H1 (cell line): ENCODE measurements around the gene TMEM63C. TPM values are rescaled to one million over a fixed set of nuclear protein-coding genes. Genes with fewer than 3 reads are reported as not detected.
A peak's percentile ranks its signal among the peaks of the same experiment; 100 is the strongest.

Experiments
- CTCF ChIA-PET: fragments of 300-600 bp; sonication (Branson Sonifier 250); formaldehyde crosslinking; loops from one replicate; lab custom pipeline; 2021; ENCODE audit not compliant: partially characterized antibody; lab: Charles Lee
- POLR2A ChIA-PET: fragments of 300-600 bp; sonication (Branson Sonifier 250); formaldehyde crosslinking; loops from one replicate; lab custom pipeline; 2021; ENCODE audit warnings: inconsistent platforms; ENCODE audit not compliant: partially characterized antibody; lab: Charles Lee
- DNase-seq, 2 experiments: peaks; one replicate each; pipeline versions ENCODE4 v3.0.0 to v3.0.0-alpha.2; 2010 to 2022; ENCODE audit warnings: low spot score in 2 of 2, low read depth in 1 of 2, mixed read lengths in 1 of 2
- FAIRE-seq: peaks from 2 replicates; lab custom pipeline; 2011; peaks lifted over from hg19 to GRCh38; lab: Jason Lieb, UNC
- H2AFZ ChIP-seq: 2 replicates; pipeline ENCODE4 v1.8.1; 2012; ENCODE audit warnings: low read length, inconsistent platforms
- H2AK5ac ChIP-seq: 2 replicates; pipeline ENCODE4 v1.6.1; 2013; ENCODE audit warnings: low read depth, low read length
- H2BK120ac ChIP-seq: replicated peaks from 2 replicates; pipeline ENCODE3; 2013; ENCODE audit warnings: low read depth, low read length, inconsistent platforms
- H2BK12ac ChIP-seq: 2 replicates; pipeline ENCODE4 v1.6.1; 2013; ENCODE audit warnings: low read depth, low read length
- H2BK15ac ChIP-seq: 2 replicates; pipeline ENCODE4 v1.6.1; 2013; ENCODE audit warnings: low read length
- H2BK20ac ChIP-seq: 2 replicates; pipeline ENCODE4 v1.6.1; 2013; ENCODE audit warnings: low read length
- H2BK5ac ChIP-seq: 2 replicates; pipeline ENCODE4 v1.6.1; 2013; ENCODE audit warnings: low read depth, low read length
- H3K14ac ChIP-seq: 2 replicates; pipeline ENCODE4 v1.6.1; 2013; ENCODE audit warnings: inconsistent platforms; ENCODE audit not compliant: insufficient read length
- H3K18ac ChIP-seq: 2 replicates; pipeline ENCODE4 v1.6.1; 2013; ENCODE audit warnings: low read length; ENCODE audit errors: extremely low read depth
- H3K23ac ChIP-seq: 2 replicates; pipeline ENCODE4 v1.6.1; 2013; ENCODE audit warnings: inconsistent platforms; ENCODE audit not compliant: insufficient read length
- H3K23me2 ChIP-seq: 2 replicates; pipeline ENCODE4 v1.6.1; 2013; ENCODE audit warnings: low read depth, low read length
- H3K27ac ChIP-seq: 2 replicates; pipeline ENCODE4 v1.6.1; 2011; ENCODE audit warnings: low read depth, low read length, inconsistent platforms
- H3K27me3 ChIP-seq, 4 experiments: replicated peaks in 1 of 4; 1 replicate in 1 of 4; 2 replicates in 3 of 4; pipeline versions ENCODE4 v1.6.1 to v1.8.1; 2011 to 2013; ENCODE audit warnings: low read length in 3 of 4, mild to moderate bottlenecking in 3 of 4, inconsistent platforms in 2 of 4, mixed read lengths in 2 of 4, moderate library complexity in 1 of 4; ENCODE audit not compliant: control insufficient read depth in 3 of 4, insufficient read depth in 3 of 4; ENCODE audit errors: extremely low read depth in 1 of 4
- H3K36me3 ChIP-seq, 4 experiments: 2 replicates each; pipeline versions ENCODE4 v1.6.1 to v1.8.1; 2011 to 2013; ENCODE audit warnings: mild to moderate bottlenecking in 4 of 4, low read length in 3 of 4, moderate library complexity in 2 of 4, control low read depth in 1 of 4, inconsistent platforms in 1 of 4; ENCODE audit not compliant: insufficient read depth in 4 of 4, control insufficient read depth in 2 of 4
- H3K4ac ChIP-seq: replicated peaks from 2 replicates; pipeline ENCODE3; 2013; ENCODE audit warnings: low read length, low read depth, mixed read lengths, inconsistent platforms; ENCODE audit not compliant: insufficient read length
- H3K4me1 ChIP-seq, 4 experiments: replicated peaks in 1 of 4; 1 replicate in 1 of 4; 2 replicates in 3 of 4; pipeline versions ENCODE4 v1.6.1 to v1.8.1; 2011 to 2013; ENCODE audit warnings: low read length in 3 of 4, inconsistent platforms in 2 of 4, mixed read lengths in 1 of 4; ENCODE audit not compliant: insufficient read depth in 4 of 4, control insufficient read depth in 3 of 4
- H3K4me2 ChIP-seq, 2 experiments: 2 replicates each; pipeline versions ENCODE4 v1.6.1 to v1.8.1; 2011 to 2013; ENCODE audit warnings: low read depth in 2 of 2, low read length in 2 of 2, control low read depth in 1 of 2, inconsistent platforms in 1 of 2, mild to moderate bottlenecking in 1 of 2; ENCODE audit not compliant: insufficient read depth in 1 of 2
- H3K4me3 ChIP-seq, 4 experiments: fragments of 200-600, 300-600 bp in 1 of 4; sonication (generic), shearing (Covaris generic), sonication (Bioruptor Twin) in 1 of 4; 2 replicates each; pipeline versions ENCODE4 v1.5.1 to v1.8.1; 2011 to 2016; ENCODE audit warnings: low read length in 4 of 4, low read depth in 3 of 4, control low read depth in 2 of 4, inconsistent platforms in 2 of 4, mild to moderate bottlenecking in 2 of 4, mixed read lengths in 1 of 4, moderate library complexity in 1 of 4; ENCODE audit not compliant: insufficient read depth in 2 of 4; ENCODE audit errors: extremely low read depth in 1 of 4
- H3K56ac ChIP-seq: replicated peaks from 2 replicates; pipeline ENCODE3; 2013; ENCODE audit warnings: low read depth, mild to moderate bottlenecking, mixed read lengths, low read length, inconsistent platforms; ENCODE audit not compliant: insufficient read length
- H3K79me1 ChIP-seq: 2 replicates; pipeline ENCODE4 v1.6.1; 2013; ENCODE audit warnings: low read depth, low read length, control low read depth
- H3K79me2 ChIP-seq, 2 experiments: 2 replicates each; pipeline versions ENCODE4 v1.6.1 to v1.8.1; 2012 to 2013; ENCODE audit warnings: low read length in 2 of 2, mild to moderate bottlenecking in 2 of 2, inconsistent platforms in 1 of 2; ENCODE audit not compliant: insufficient read depth in 2 of 2, control insufficient read depth in 1 of 2
- H3K9ac ChIP-seq, 4 experiments: replicated peaks in 1 of 4; 1 replicate in 1 of 4; 2 replicates in 3 of 4; pipeline versions ENCODE4 v1.6.1 to v1.8.1; 2011 to 2013; ENCODE audit warnings: low read depth in 3 of 4, low read length in 3 of 4, control low read depth in 2 of 4, mild to moderate bottlenecking in 2 of 4, moderate library complexity in 2 of 4, inconsistent platforms in 1 of 4; ENCODE audit errors: extremely low read depth in 1 of 4
- H3K9me3 ChIP-seq, 2 experiments: 2 replicates each; pipeline versions ENCODE4 v1.6.1 to v1.8.1; 2012 to 2013; ENCODE audit warnings: mild to moderate bottlenecking in 2 of 2, moderate library complexity in 2 of 2, control low read depth in 1 of 2, inconsistent platforms in 1 of 2, low read depth in 1 of 2, low read length in 1 of 2, mixed read lengths in 1 of 2; ENCODE audit not compliant: insufficient read depth in 2 of 2
- H4K20me1 ChIP-seq, 2 experiments: replicated peaks in 1 of 2; 2 replicates each; pipeline versions ENCODE3 to v1.8.1; 2011 to 2013; ENCODE audit warnings: inconsistent platforms in 2 of 2, low read length in 2 of 2, mild to moderate bottlenecking in 1 of 2; ENCODE audit not compliant: insufficient read depth in 2 of 2, control insufficient read depth in 1 of 2
- H4K5ac ChIP-seq: 2 replicates; pipeline ENCODE4 v1.6.1; 2013; ENCODE audit warnings: low read length, low read depth, mixed read lengths, inconsistent platforms; ENCODE audit not compliant: insufficient read length
- H4K8ac ChIP-seq: 2 replicates; pipeline ENCODE4 v1.8.0; 2013; ENCODE audit warnings: mild to moderate bottlenecking, moderate library complexity, low read length, inconsistent platforms; ENCODE audit not compliant: insufficient read depth; ENCODE audit errors: extremely low read depth
- H4K91ac ChIP-seq: replicated peaks from 2 replicates; pipeline ENCODE3; 2013; ENCODE audit warnings: low read length, mixed read lengths, inconsistent platforms; ENCODE audit not compliant: insufficient read length
- CHD2 ChIP-seq: IDR thresholded peaks from 2 replicates; pipeline ENCODE4 v1.6.1; 2012; ENCODE audit warnings: low read length, improper control_type of control experiment
- FOSL1 ChIP-seq: IDR thresholded peaks from 2 replicates; pipeline ENCODE4 v1.6.1; 2011; ENCODE audit warnings: mild to moderate bottlenecking, low read depth, low read length, moderate library complexity; ENCODE audit not compliant: insufficient read depth
- HDAC2 ChIP-seq, 2 experiments: fragments of 300-600 bp in 1 of 2; sonication (generic) in 1 of 2; IDR thresholded peaks; 2 replicates each; pipeline ENCODE4 v1.6.1; 2011 to 2012; ENCODE audit warnings: low read depth in 2 of 2, low read length in 2 of 2, mild to moderate bottlenecking in 2 of 2, moderate library complexity in 2 of 2, borderline replicate concordance in 1 of 2, inconsistent platforms in 1 of 2
- HDAC6 ChIP-seq: IDR thresholded peaks from one replicate; pipeline ENCODE4 v1.7.1; 2012; ENCODE audit warnings: low read depth, mild to moderate bottlenecking, inconsistent platforms, low read length, moderate library complexity
- KDM4A ChIP-seq: IDR thresholded peaks from one replicate; pipeline ENCODE4 v1.7.1; 2012; ENCODE audit warnings: low read depth, mild to moderate bottlenecking, moderate library complexity, low read length, inconsistent platforms; ENCODE audit not compliant: severe bottlenecking
- NRF1 ChIP-seq: IDR thresholded peaks from 2 replicates; pipeline ENCODE4 v1.6.1; 2011; ENCODE audit warnings: mild to moderate bottlenecking, low read depth, low read length, improper control_type of control experiment
- PHF8 ChIP-seq: fragments of 200-600 bp; sonication (generic); conservative IDR thresholded peaks from 2 replicates; pipeline ENCODE4 v1.7.1; 2012; ENCODE audit warnings: low read depth, mild to moderate bottlenecking, inconsistent platforms, low read length, moderate library complexity
- RNF2 ChIP-seq: fragments of 200-900, 300-1000 bp; sonication (generic); IDR thresholded peaks from 2 replicates; pipeline ENCODE4 v1.7.1; 2016; ENCODE audit warnings: borderline replicate concordance, low read depth, mild to moderate bottlenecking, antibody characterized with exemption, low read length; ENCODE audit not compliant: poor library complexity, severe bottlenecking; ENCODE audit errors: missing control alignments
- SIN3A ChIP-seq, 2 experiments: IDR thresholded peaks in 1 of 2; conservative IDR thresholded peaks in 1 of 2; 2 replicates each; pipeline ENCODE4 v1.6.1; 2011 to 2012; ENCODE audit warnings: low read length in 2 of 2, improper control_type of control experiment in 1 of 2, low read depth in 1 of 2, mild to moderate bottlenecking in 1 of 2
- WGBS, 2 experiments: shearing (Covaris generic) in 1 of 2; methylation state at CpG; one replicate each; pipeline versions ENCODE4 v1.1.6 to v1.1.7; 2013 to 2015; ENCODE audit warnings: low lambda C conversion rate in 2 of 2, mixed read lengths in 2 of 2, inconsistent platforms in 1 of 2, low coverage in 1 of 2, missing lambda C conversion rate in 1 of 2; ENCODE audit not compliant: insufficient replicate concordance in 2 of 2, insufficient coverage in 1 of 2, insufficient read length in 1 of 2; ENCODE audit errors: extremely low coverage in 1 of 2, missing lambda C conversion rate in 1 of 2; 5-methylcytosine and 5-hydroxymethylcytosine counted together
- polyA plus RNA-seq, 7 experiments: library from polyadenylated mRNA; depleted of rRNA in 3 of 7; stranded (reverse) in 5 of 7; unstranded in 2 of 7; fragments of >200 nt in 5 of 7; fragments of 200-250 nt in 2 of 7; gene quantifications; 1 replicate in 5 of 7; 2 replicates in 1 of 7; 4 replicates in 1 of 7; pipeline versions ENCODE4 v1.2.1 to v1.2.3, GENCODE V29; 2011 to 2013; ENCODE audit warnings: missing spikeins in 2 of 7, mixed read lengths in 2 of 7
- total RNA-seq: library from RNA; stranded (reverse); fragmentation: NEBNext Ultra II Directional; extraction: Animal tissue kit (Norgen Biotek cat#: 25700); gene quantifications from 2 replicates; pipeline ENCODE4 v1.2.1, GENCODE V29; 2021

TMEM63C gene
- total and polyA plus RNA-seq, 2 of the 8 experiments (the other 6 are each of a cell fraction or from before 2014, with no cell fraction given): 3.0 to 7.6 TPM

- Histone ChIP-seq H3K4me1 (peaks cover 12 to 47% (median 28%) of the 10 kb centered on the region in 4 experiments), H3K27me3 (peaks cover 0 to 4% (median 2%) of the 10 kb centered on the region in 4 experiments; a peak in 3 of 7 replicates), H2BK20ac (no peak within 1 kb of the TSS; the same call in 1 of the 2 replicates), H3K23ac (no peak within 1 kb of the TSS), H3K4me3 (peak within 1 kb of the TSS; percentile 69 to 79 (median 78)), H4K20me1 (peaks cover 3 to 5% of the 10 kb centered on the region in 2 experiments), H4K5ac (peak within 1 kb of the TSS; percentile 77), H3K79me1 (no peaks in the 10 kb centered on the region), H3K9me3 (no peaks in the 10 kb centered on the region), H3K18ac (peak within 1 kb of the TSS; percentile 91), H3K27ac (no peak within 1 kb of the TSS), H3K9ac (peak within 1 kb of the TSS; percentile 30 to 68 (median 44); a peak in 6 of 7 replicates), H4K91ac (peak within 1 kb of the TSS; percentile 20), H2BK12ac (no peak within 1 kb of the TSS; the same call in 1 of the 2 replicates), H3K4me2 (peak within 1 kb of the TSS; percentile 100), H2BK120ac (peak within 1 kb of the TSS; percentile 21), H3K23me2 (peaks cover 20% of the 10 kb centered on the region), H3K4ac (no peak within 1 kb of the TSS), H2AFZ (0 out of 2 replicates have a peak within 1 kb of the TSS, but pooled peaks have one; percentile 43), H2BK15ac (no peak within 1 kb of the TSS), H3K36me3 (peaks cover 0 to 17% (median 2%) of the 10 kb centered on the region in 4 experiments; a peak in 4 of 8 replicates), H3K56ac (peak within 1 kb of the TSS; percentile 11), H2AK5ac (peak within 1 kb of the TSS; percentile 27; the same call in 1 of the 2 replicates), H3K79me2 (peaks cover 0 to 8% of the 10 kb centered on the region in 2 experiments; a peak in 1 of 4 replicates), H3K14ac (no peak within 1 kb of the TSS), H2BK5ac (peak within 1 kb of the TSS; percentile 32; the same call in 1 of the 2 replicates), H4K8ac (peak within 1 kb of the TSS; percentile 35)
- 1% methylated on average over 52 of the region's 77 CpGs; no CpG with 5 or more reads in 1 of the 2 experiments for WGBS, 2 experiments
- ChIA-PET CTCF (interaction anchor here (0.6 to 52.5 kb wide), 23 partner anchors 11 to 228 kb away, joined by 3 to 1490 read pairs (median 6); partner anchors contain the start of gene CIPC), POLR2A (interaction anchor here (1.0 to 2.2 kb wide), 6 partner anchors 17 to 221 kb away, joined by 3 to 8 read pairs (median 4); partner anchors contain the start of gene CIPC)
- FAIRE-seq: no peak
- peak in 1 of 2 experiments; percentile 91 for DNase-seq
- TF ChIP-seq KDM4A: peak; percentile 60
- TF ChIP-seq RNF2: no peak
- peak; percentile 37; the same call in 1 of the 2 replicates for TF ChIP-seq PHF8
- TF ChIP-seq HDAC6: no peak
- 0 out of 4 replicates have a peak, but pooled peaks of 1 of the 2 experiments have one; percentile 5 for TF ChIP-seq HDAC2 (IDR thresholded peaks at IDR 0.05; ENCODE audit: borderline replicate concordance in 1 of 2, low read depth in 2 of 2, low read length in 2 of 2)
- no peak for TF ChIP-seq NRF1
- TF ChIP-seq FOSL1: no peak
- TF ChIP-seq CHD2: no peak
- peak in 1 of 2 experiments; percentile 39; a peak in 1 of 4 replicates for TF ChIP-seq SIN3A (conservative IDR thresholded peaks at IDR 0.05 in 1 of 2, IDR thresholded peaks at IDR 0.05 in 1 of 2; ENCODE audit: low read depth in 1 of 2, low read length in 2 of 2)
Measured at GRCh38 chr14:77141214-77142004, 40.2 kb upstream of the TMEM63C start, which contains the start of gene ZDHHC22. Gene ZDHHC22, minus strand, starts transcription at chr14:77141791. Its CDS starts 2,053 bp downstream, at chr14:77139738.
